Activated T-cell treated with anti-CD3 and anti-CD28 coated beads, Interleukin-2, amount 50 U/mL, for 72 hours (primary cell): ENCODE measurements around the gene SLC2A4. TPM values are rescaled to one million over a fixed set of nuclear protein-coding genes. Genes with fewer than 3 reads are reported as not detected.
"Not testable (repeated sequence)": the region's sequence is repeated elsewhere in the genome, so short reads cannot be mapped to it uniquely, and the experiment has no call there.

Experiments used
- ATAC-seq, 2 donors: fragments of 150-1000 bp; cut with Tn5 transposase; replicated peaks in 1 of 2; 2 replicates each; pipeline ENCODE4 v1.10.0; 2021; ENCODE audit warnings: moderate library complexity in 2 of 2, mild to moderate bottlenecking in 1 of 2
- DNase-seq, 2 donors: peaks; one replicate each; pipeline ENCODE4 v3.0.0; 2021 to 2022; ENCODE audit warnings: mixed read lengths in 1 of 2
- H3K27ac Mint-ChIP-seq: one replicate; pipeline ENCODE4 v1.8.0; 2022; ENCODE audit warnings: mild to moderate bottlenecking, moderate library complexity, mixed read lengths
- H3K27me3 Mint-ChIP-seq: one replicate; pipeline ENCODE4 v1.8.0; 2022; ENCODE audit warnings: low read depth, mixed read lengths
- H3K36me3 Mint-ChIP-seq, 2 donors: one replicate each; pipeline ENCODE4 v1.8.0; 2022; ENCODE audit warnings: mixed read lengths in 2 of 2, mild to moderate bottlenecking in 1 of 2; ENCODE audit not compliant: insufficient read depth in 2 of 2
- H3K4me1 Mint-ChIP-seq: one replicate; pipeline ENCODE4 v1.8.0; 2022; ENCODE audit warnings: low read depth, mixed read lengths
- H3K4me3 Mint-ChIP-seq, 2 donors: one replicate each; pipeline ENCODE4 v1.8.0; 2022; ENCODE audit warnings: mild to moderate bottlenecking in 2 of 2, mixed read lengths in 2 of 2, moderate library complexity in 2 of 2
- H3K9me3 Mint-ChIP-seq, 2 donors: one replicate each; pipeline ENCODE4 v1.8.0; 2022; ENCODE audit warnings: mixed read lengths in 2 of 2
- total RNA-seq, 2 donors: library from RNA; stranded (reverse); gene quantifications; one replicate each; pipeline ENCODE4 v1.2.3, GENCODE V29; 2022

Gene SLC2A4
- total RNA-seq, 2 donors from 2014 or later, result 0.07 to 0.17 TPM

DNA sequence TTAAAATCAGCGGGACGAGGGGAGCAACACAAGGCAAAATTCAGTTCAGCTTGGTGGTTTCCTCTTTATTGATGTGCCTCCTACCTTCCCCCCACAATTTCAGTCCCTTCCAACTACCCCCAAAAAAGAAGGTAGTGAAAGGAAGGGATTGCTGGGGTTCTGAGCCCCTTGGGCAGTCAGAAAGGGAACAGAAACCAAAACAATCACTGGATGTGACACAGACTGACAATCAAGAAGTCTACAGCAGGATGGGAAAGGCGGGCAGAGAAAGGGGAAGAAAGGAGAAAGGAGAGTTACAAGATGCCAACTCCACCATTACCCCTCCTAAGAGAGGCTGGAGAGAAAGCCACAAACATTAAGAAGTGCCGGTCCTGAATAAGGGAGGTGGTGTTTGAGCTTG is 41.1 kb upstream of the SLC2A4 start:
- H3K4me3 Mint-ChIP-seq, result peak overlapping the region; percentile 93 to 100
- no peak for DNase-seq
- ATAC-seq, result no peak
- H3K9me3 Mint-ChIP-seq, result no peaks in the 10 kb centered on the region
- peaks cover 57% of the 10 kb centered on the region for H3K4me1 Mint-ChIP-seq
- H3K36me3 Mint-ChIP-seq, result peaks cover 12 to 16% of the 10 kb centered on the region in 2 donors
- H3K27ac Mint-ChIP-seq, result peak overlapping the region; percentile 76
- H3K27me3 Mint-ChIP-seq, result no peaks in the 10 kb centered on the region

- Mint-ChIP-seq H3K36me3 (peaks cover 13 to 19% of the 10 kb centered on the region in 2 donors), H3K27me3 (no peaks in the 10 kb centered on the region), H3K9me3 (no peaks in the 10 kb centered on the region), H3K4me3 (peak overlapping the region; percentile 93 to 100), H3K4me1 (peaks cover 48% of the 10 kb centered on the region), H3K27ac (peak overlapping the region; percentile 99)
- ATAC-seq (no peak), DNase-seq (no peak)
Observed at GRCh38 chr17:7241090-7241733, 40.3 kb upstream of the SLC2A4 start.

GRCh38 chr17:7241783-7242716 is 39.5 kb upstream of the SLC2A4 start, which contains the start of gene GABARAP:
TSS of gene GABARAP (minus strand) at chr17:7242449. CDS start at chr17:7242330, 119 bp downstream.
- peaks cover 40% of the 10 kb centered on the region for H3K4me1 Mint-ChIP-seq
- peak within 1 kb of the TSS; percentile 93 to 100 for H3K4me3 Mint-ChIP-seq
- DNase-seq (peak; percentile 92 to 93), ATAC-seq (peak; percentile 26 to 35)
- peaks cover 11 to 20% of the 10 kb centered on the region in 2 donors for H3K36me3 Mint-ChIP-seq
- H3K9me3 Mint-ChIP-seq, result no peaks in the 10 kb centered on the region
- peak within 1 kb of the TSS; percentile 99 for H3K27ac Mint-ChIP-seq
- H3K27me3 Mint-ChIP-seq, result no peaks in the 10 kb centered on the region

- Mint-ChIP-seq H3K36me3 (peaks cover 11 to 18% of the 10 kb centered on the region in 2 donors), H3K27me3 (no peaks in the 10 kb centered on the region), H3K9me3 (no peaks in the 10 kb centered on the region), H3K4me1 (peaks cover 34% of the 10 kb centered on the region), H3K4me3 (peak overlapping the region; percentile 93 to 100), H3K27ac (peak overlapping the region; percentile 99)
- ATAC-seq (peak; percentile 58), DNase-seq (peak; percentile 93 to 96)
Observed at GRCh38 chr17:7242717-7243452, 38.6 kb upstream of the SLC2A4 start.

DNA sequence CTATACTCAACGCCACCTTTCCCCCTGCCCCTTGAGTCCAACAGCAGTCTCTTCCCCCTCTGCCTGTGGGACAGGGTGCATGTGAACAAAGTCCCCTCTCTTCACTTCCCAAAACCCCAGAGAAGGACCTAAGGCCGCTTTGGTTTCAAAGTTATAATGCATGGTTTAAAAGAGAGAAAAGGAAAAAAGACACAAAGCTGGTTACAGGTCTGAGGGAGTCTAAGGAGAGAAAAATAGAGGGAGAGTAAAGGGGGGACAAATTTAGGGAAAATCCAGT is 38.1 kb upstream of the SLC2A4 start:
- H3K36me3 Mint-ChIP-seq, result peaks cover 11 to 18% of the 10 kb centered on the region in 2 donors
- H3K27ac Mint-ChIP-seq, result peak overlapping the region; percentile 75
- H3K9me3 Mint-ChIP-seq, result no peaks in the 10 kb centered on the region
- no peak for DNase-seq
- no peak for ATAC-seq
- H3K27me3 Mint-ChIP-seq, result no peaks in the 10 kb centered on the region
- H3K4me1 Mint-ChIP-seq, result peaks cover 35% of the 10 kb centered on the region
- H3K4me3 Mint-ChIP-seq, result peak overlapping the region; percentile 93 to 100

DNA sequence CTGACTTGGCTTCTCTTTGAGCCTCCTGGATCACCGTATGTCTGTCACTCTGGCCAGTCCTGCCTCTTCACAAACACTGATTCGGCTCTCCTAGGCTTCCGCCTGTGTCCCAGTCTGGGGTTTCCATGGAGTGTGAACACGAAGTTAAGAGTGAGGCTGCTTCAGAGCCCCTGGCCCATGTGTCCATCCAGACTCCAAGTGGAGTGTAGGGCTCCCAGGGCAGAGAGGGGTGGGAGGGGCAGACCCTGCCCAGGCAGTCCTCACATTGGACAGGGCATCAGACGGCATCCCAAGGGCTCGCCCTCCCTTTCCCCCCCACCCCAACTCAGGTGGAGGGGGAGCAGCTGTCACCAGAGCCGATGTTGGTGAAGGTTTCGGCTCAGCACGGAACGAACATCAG is 37.7 kb upstream of the SLC2A4 start:
- peaks cover 8 to 16% of the 10 kb centered on the region in 2 donors for H3K36me3 Mint-ChIP-seq
- H3K27ac Mint-ChIP-seq, H3K9me3 Mint-ChIP-seq, H3K27me3 Mint-ChIP-seq, ATAC-seq, DNase-seq: not testable (repeated sequence)
- peak overlapping the region in 1 of 2 donors; percentile 100 for H3K4me3 Mint-ChIP-seq
- H3K4me1 Mint-ChIP-seq, result peaks cover 39% of the 10 kb centered on the region

GRCh38 chr17:7246779-7247178 is 34.7 kb upstream of the SLC2A4 start:
- no peak for ATAC-seq
- no peak for DNase-seq
- Mint-ChIP-seq H3K4me3 (no peak overlapping the region), H3K36me3 (peaks cover 7 to 18% of the 10 kb centered on the region in 2 donors), H3K9me3 (no peaks in the 10 kb centered on the region), H3K27ac (peak overlapping the region; percentile 17), H3K27me3 (no peaks in the 10 kb centered on the region), H3K4me1 (peaks cover 34% of the 10 kb centered on the region)

DNA sequence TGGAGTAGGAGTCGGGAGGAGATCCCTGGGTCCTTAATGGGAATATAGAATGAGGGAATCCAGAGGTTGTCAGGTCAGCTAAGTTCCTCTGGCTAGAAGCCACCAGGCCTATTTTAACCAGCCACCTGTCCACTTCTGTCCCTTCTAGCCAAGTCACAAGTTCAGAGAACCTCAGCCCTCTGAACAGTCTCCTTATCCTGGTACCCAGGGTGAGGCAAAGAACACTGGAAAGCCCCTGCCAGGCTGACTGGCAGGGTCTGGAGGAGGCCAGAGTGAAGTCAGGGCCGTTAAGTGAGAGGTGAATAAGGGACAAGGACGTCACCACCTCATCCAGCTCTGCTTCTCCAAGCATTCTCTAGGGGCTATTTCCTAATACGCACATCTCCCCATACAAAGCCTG is 32.7 kb upstream of the SLC2A4 start:
- H3K9me3 Mint-ChIP-seq, result no peaks in the 10 kb centered on the region
- H3K27ac Mint-ChIP-seq, result peak overlapping the region; percentile 92
- peaks cover 9 to 20% of the 10 kb centered on the region in 2 donors for H3K36me3 Mint-ChIP-seq
- no peaks in the 10 kb centered on the region for H3K27me3 Mint-ChIP-seq
- ATAC-seq, result no peak
- no peak for DNase-seq
- peak overlapping the region; percentile 93 to 99 for H3K4me3 Mint-ChIP-seq
- H3K4me1 Mint-ChIP-seq, result peaks cover 41% of the 10 kb centered on the region

GRCh38 chr17:7249214-7249613 is 32.3 kb upstream of the SLC2A4 start:
- peaks cover 45% of the 10 kb centered on the region for H3K4me1 Mint-ChIP-seq
- H3K36me3 Mint-ChIP-seq, result peaks cover 9 to 20% of the 10 kb centered on the region in 2 donors
- no peaks in the 10 kb centered on the region for H3K27me3 Mint-ChIP-seq
- peak overlapping the region; percentile 92 for H3K27ac Mint-ChIP-seq
- ATAC-seq (no peak), DNase-seq (no peak)
- peak overlapping the region; percentile 93 to 99 for H3K4me3 Mint-ChIP-seq
- no peaks in the 10 kb centered on the region for H3K9me3 Mint-ChIP-seq

- Mint-ChIP-seq H3K27ac (peak overlapping the region; percentile 98), H3K4me3 (peak overlapping the region; percentile 93 to 99), H3K36me3 (peaks cover 9 to 22% of the 10 kb centered on the region in 2 donors), H3K27me3 (no peaks in the 10 kb centered on the region), H3K9me3 (no peaks in the 10 kb centered on the region), H3K4me1 (peaks cover 46% of the 10 kb centered on the region)
- no peak for DNase-seq
- ATAC-seq, result no peak
Observed at GRCh38 chr17:7249830-7250229, 31.7 kb upstream of the SLC2A4 start.

DNA sequence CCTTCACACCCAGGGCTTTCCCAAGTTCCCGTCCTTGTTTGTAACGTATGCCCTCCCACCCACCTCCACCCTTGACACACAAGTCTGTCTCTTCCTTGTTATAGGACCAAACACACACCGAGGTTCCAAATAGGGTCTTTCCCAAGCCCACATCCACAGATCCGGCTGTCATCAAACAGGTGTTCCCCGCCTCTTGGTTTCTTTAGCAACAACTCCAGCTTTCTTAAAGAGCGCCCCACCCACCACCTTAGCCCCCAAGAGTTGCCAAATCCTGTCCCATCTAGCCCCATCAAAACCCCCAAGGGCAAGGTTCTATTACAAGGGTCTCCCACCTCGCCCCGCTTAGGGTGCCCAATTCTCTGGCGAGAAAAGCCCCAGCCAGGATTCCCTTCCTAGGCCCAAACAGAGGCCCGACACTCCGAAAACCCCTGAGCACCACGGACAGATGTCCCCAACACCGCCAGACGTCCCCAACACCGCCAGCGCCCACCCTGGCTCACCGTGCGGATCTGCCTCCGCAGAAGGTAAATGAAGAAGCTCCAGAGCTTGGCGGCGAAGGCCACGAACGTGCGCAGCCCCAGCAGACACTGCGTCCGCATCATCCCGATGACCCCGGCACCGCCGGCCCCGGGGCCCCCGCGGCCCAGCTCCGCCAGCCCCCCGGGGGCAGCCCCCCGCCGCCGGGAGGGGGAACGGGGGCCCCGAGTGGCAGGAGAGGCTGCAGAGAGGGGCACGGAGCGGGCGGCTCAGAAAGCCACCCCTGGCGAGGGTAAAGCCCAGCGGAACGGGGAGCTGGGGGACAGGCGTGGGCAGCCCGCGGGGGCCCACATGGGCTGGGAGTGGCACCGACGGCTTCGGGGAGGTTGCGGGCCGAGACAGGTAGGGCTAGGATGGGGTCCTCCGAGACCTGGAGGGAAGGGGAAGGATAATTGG is 30.6 kb upstream of the SLC2A4 start:
- peak; percentile 4 for ATAC-seq
- H3K4me3 Mint-ChIP-seq, result peak overlapping the region; percentile 93 to 99

DNA sequence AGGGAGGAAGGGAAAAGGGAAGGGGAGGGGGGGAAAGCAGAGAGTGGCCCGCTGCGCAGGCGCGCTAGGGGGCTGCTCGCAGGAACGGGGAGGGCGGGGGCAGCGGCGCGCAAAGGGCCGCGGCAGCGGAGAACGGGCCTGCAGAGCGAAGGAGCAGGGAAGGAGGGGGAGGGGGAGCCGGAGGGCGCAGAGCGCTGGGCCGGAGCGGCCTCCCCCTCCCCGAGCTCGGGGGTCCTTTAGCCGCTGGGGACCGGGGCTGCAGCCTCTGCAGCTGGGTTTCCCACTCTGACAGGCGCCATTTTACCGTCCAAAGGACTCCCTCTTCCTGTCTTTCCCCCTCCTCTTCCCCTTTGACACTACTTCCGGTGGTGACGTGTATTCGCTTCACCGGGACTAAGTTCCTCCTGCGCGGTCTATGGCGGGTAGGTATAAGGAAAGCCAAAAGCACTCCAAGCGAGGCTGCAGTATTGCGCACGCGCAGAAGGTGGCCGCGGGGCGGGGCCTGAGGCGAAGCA is 29.8 kb upstream of the SLC2A4 start, which contains the start of gene CTDNEP1:
Gene CTDNEP1, minus strand, starts transcription at position 74 of the 515 bp plus-strand sequence. CDS start 438 bp downstream, outside the sequence.
- DNase-seq (peak; percentile 98 to 99), ATAC-seq (peak; percentile 96 to 97)
- Mint-ChIP-seq H3K36me3 (peaks cover 7 to 18% of the 10 kb centered on the region in 2 donors), H3K27me3 (no peaks in the 10 kb centered on the region), H3K27ac (peak within 1 kb of the TSS; percentile 98), H3K4me3 (peak within 1 kb of the TSS; percentile 93 to 99), H3K4me1 (peaks cover 46% of the 10 kb centered on the region), H3K9me3 (no peaks in the 10 kb centered on the region)

More for the DNA sequence above, 30.6 kb upstream of the SLC2A4 start:
- no peak for DNase-seq
- Mint-ChIP-seq H3K4me1 (peaks cover 46% of the 10 kb centered on the region), H3K9me3 (no peaks in the 10 kb centered on the region), H3K27me3 (no peaks in the 10 kb centered on the region), H3K27ac (peak overlapping the region; percentile 98), H3K36me3 (peaks cover 9 to 20% of the 10 kb centered on the region in 2 donors)
